HCT116 (cell line): ENCODE results near the gene ADAMTSL2. TPM values are rescaled to one million over a fixed set of nuclear protein-coding genes. Genes with fewer than 3 reads are reported as not detected.

Experiments used
- ATAC-seq: fragments of 200-7000 bp; cut with Tn5 transposase; 2 replicates; pipeline ENCODE4 v1.9.1; 2020; ENCODE audit warnings: mild to moderate bottlenecking, moderate library complexity
- BruUV-seq: library from RNA; stranded (reverse); fragments of 400-500 nt; replicated peaks from 2 replicates; lab custom pipeline; 2021; lab: Mats Ljungman, UMichigan
- CTCF ChIA-PET: fragments of 300-600 bp; sonication (Branson Sonifier 250); formaldehyde crosslinking; loops from one replicate; lab custom pipeline; 2021; ENCODE audit warnings: antibody characterized with exemption; lab: Charles Lee
- POLR2A ChIA-PET: fragments of 300-600, 350-600 bp; sonication (Branson Sonifier 250); formaldehyde crosslinking; loops from one replicate; lab custom pipeline; 2021; ENCODE audit warnings: antibody characterized with exemption; lab: Charles Lee
- RAD21 ChIA-PET, 2 experiments: fragments of 300-600 bp; sonication (Branson Sonifier 250); formaldehyde crosslinking; loops; one replicate each; lab custom pipeline; 2023; ENCODE audit warnings: low total read pairs in 2 of 2; ENCODE audit not compliant: uncharacterized antibody in 2 of 2, unreplicated experiment in 2 of 2, low non-redundant PET in 1 of 2; lab: Charles Lee
- DNase-seq: peaks from one replicate; pipeline ENCODE4 v3.0.0-alpha.2; 2010; ENCODE audit warnings: low read depth, low spot score
- H2AFZ ChIP-seq: fragments of 200-600 bp; shearing (Covaris generic), sonication (generic); 2 replicates; pipeline ENCODE4 v1.6.1; 2017; ENCODE audit warnings: low read depth, mixed run types, mixed read lengths, antibody characterized with exemption, low read length; ENCODE audit not compliant: poor library complexity, severe bottlenecking
- H3K27ac ChIP-seq: 2 replicates; pipeline ENCODE4 v1.5.1; 2012; ENCODE audit warnings: low read depth, low read length
- H3K27me3 ChIP-seq: fragments of 200-600 bp; sonication (generic); 2 replicates; pipeline ENCODE4 v1.6.1; 2016; ENCODE audit warnings: mixed run types, low read length, mixed read lengths; ENCODE audit not compliant: insufficient read depth
- H3K36me3 ChIP-seq, 2 experiments: fragments of 200-500 bp in 1 of 2; fragments of 200-600 bp in 1 of 2; sonication (Bioruptor generic) in 1 of 2; sonication (generic) in 1 of 2; 2 replicates each; pipeline versions ENCODE4 v1.5.1 to v1.6.1; 2014 to 2016; ENCODE audit warnings: low read length in 2 of 2, inconsistent platforms in 1 of 2, mixed read lengths in 1 of 2, mixed run types in 1 of 2; ENCODE audit not compliant: insufficient read depth in 2 of 2, control insufficient read depth in 1 of 2
- H3K4me1 ChIP-seq, 2 experiments: fragments of 200-600 bp in 1 of 2; sonication (generic) in 1 of 2; 2 replicates each; pipeline versions ENCODE4 v1.5.1 to v1.6.1; 2012 to 2017; ENCODE audit warnings: low read length in 2 of 2, inconsistent platforms in 1 of 2, mild to moderate bottlenecking in 1 of 2, mixed read lengths in 1 of 2, mixed run types in 1 of 2, moderate library complexity in 1 of 2; ENCODE audit not compliant: insufficient read depth in 2 of 2, control insufficient read depth in 1 of 2
- H3K4me2 ChIP-seq: fragments of 200-600 bp; sonication (generic); 2 replicates; pipeline ENCODE4 v1.6.1; 2017; ENCODE audit warnings: mixed run types, low read length, mixed read lengths
- H3K4me3 ChIP-seq, 2 experiments: fragments of 200-600 bp in 1 of 2; sonication (generic) in 1 of 2; replicated peaks in 1 of 2; 2 replicates each; pipeline ENCODE4 v1.5.1; 2011 to 2016; ENCODE audit warnings: low read length in 2 of 2, control low read depth in 1 of 2, low read depth in 1 of 2, mild to moderate bottlenecking in 1 of 2, mixed read lengths in 1 of 2, mixed run types in 1 of 2
- H3K79me2 ChIP-seq: fragments of 200-600 bp; sonication (generic); 2 replicates; pipeline ENCODE4 v1.6.1; 2017; ENCODE audit warnings: mild to moderate bottlenecking, mixed run types, low read length, moderate library complexity, mixed read lengths; ENCODE audit not compliant: insufficient read depth
- H3K9ac ChIP-seq: fragments of 200-600 bp; sonication (generic); 2 replicates; pipeline ENCODE4 v1.6.1; 2016; ENCODE audit warnings: low read length, mixed read lengths
- H3K9me2 ChIP-seq: fragments of 200-600 bp; sonication (generic), shearing (Covaris generic); 2 replicates; pipeline ENCODE4 v1.6.1; 2017; ENCODE audit warnings: mixed run types, mild to moderate bottlenecking, moderate library complexity; ENCODE audit not compliant: insufficient read depth
- H3K9me3 ChIP-seq, 2 experiments: fragments of 200-500 bp in 1 of 2; fragments of 200-600 bp in 1 of 2; sonication (Bioruptor generic) in 1 of 2; sonication (generic) in 1 of 2; 2 replicates each; pipeline ENCODE4 v1.6.1; 2014 to 2017; ENCODE audit warnings: low read length in 2 of 2, mixed read lengths in 2 of 2, inconsistent platforms in 1 of 2, low read depth in 1 of 2, mild to moderate bottlenecking in 1 of 2, mixed run types in 1 of 2, moderate library complexity in 1 of 2; ENCODE audit not compliant: control insufficient read depth in 1 of 2, insufficient read depth in 1 of 2
- H4K20me1 ChIP-seq: fragments of 200-600 bp; sonication (generic), shearing (Covaris generic); 2 replicates; pipeline ENCODE4 v1.6.1; 2017; ENCODE audit warnings: mixed run types, mild to moderate bottlenecking, moderate library complexity; ENCODE audit not compliant: insufficient read depth
- ATF3 ChIP-seq: IDR thresholded peaks from 2 replicates; pipeline ENCODE4 v1.6.1; 2012
- CTCF ChIP-seq, 3 experiments: fragments of 200-600 bp in 1 of 3; sonication (generic) in 1 of 3; IDR thresholded peaks in 2 of 3; conservative IDR thresholded peaks in 1 of 3; 2 replicates each; pipeline ENCODE4 v1.5.1; 2012 to 2017; ENCODE audit warnings: low read depth in 2 of 3, low read length in 2 of 3, antibody characterized with exemption in 1 of 3, borderline replicate concordance in 1 of 3, control low read depth in 1 of 3, mild to moderate bottlenecking in 1 of 3, mixed read lengths in 1 of 3, mixed run types in 1 of 3, moderate library complexity in 1 of 3; ENCODE audit not compliant: insufficient read depth in 1 of 3
- EGR1 ChIP-seq: IDR thresholded peaks from 2 replicates; pipeline ENCODE4 v1.6.1; 2012; ENCODE audit warnings: low read depth
- ELF1 ChIP-seq: IDR thresholded peaks from 2 replicates; pipeline ENCODE4 v1.6.1; 2012; ENCODE audit warnings: low read depth, borderline replicate concordance
- MAX ChIP-seq: IDR thresholded peaks from 2 replicates; pipeline ENCODE4 v1.6.1; 2012
- POLR2AphosphoS5 ChIP-seq: IDR thresholded peaks from 2 replicates; pipeline ENCODE4 v1.6.1; 2011; ENCODE audit warnings: mild to moderate bottlenecking, low read depth, low read length, moderate library complexity
- TCF7L2 ChIP-seq: IDR thresholded peaks from 2 replicates; pipeline ENCODE4 v1.7.0; 2011; ENCODE audit warnings: borderline replicate concordance, inconsistent platforms; ENCODE audit not compliant: insufficient read depth, insufficient read length; ENCODE audit errors: extremely low read depth
- intact Hi-C: fragments of 100-400 bp; cut with micrococcal nuclease; formaldehyde crosslinking; loops from 2 replicates; pipeline ENCODE4 v1.10.0; 2022
- total RNA-seq: library from RNA; stranded (reverse); gene quantifications from one replicate; pipeline ENCODE4 v1.2.1, GENCODE V29; 2021; ENCODE audit not compliant: unreplicated experiment

Gene ADAMTSL2
- total RNA-seq, 1 experiment from 2014 or later, result not detected

GRCh38 chr9:133564451-133565116 lies 30.1 kb downstream of the ADAMTSL2 start:
- no peak overlapping the region for H3K4me3 ChIP-seq
- no peak for DNase-seq
- ChIA-PET POLR2A (no interaction called here), RAD21 (no interaction called here), CTCF (no interaction called here)
- peak overlapping the region; percentile 48; the same call in 1 of the 2 replicates for H3K27ac ChIP-seq
- TF ChIP-seq ATF3, result no peak
- TF ChIP-seq ELF1, result no peak
- TF ChIP-seq POLR2AphosphoS5, result no peak
- TF ChIP-seq CTCF (IDR thresholded peaks at IDR 0.05 in 2 of 3, conservative IDR thresholded peaks at IDR 0.05 in 1 of 3; ENCODE audit: borderline replicate concordance in 1 of 3, insufficient read depth in 1 of 3, low read depth in 2 of 3, low read length in 2 of 3), result no peak
- no peak for TF ChIP-seq TCF7L2
- TF ChIP-seq MAX, result no peak
- no peak for TF ChIP-seq EGR1
- no peak overlapping the region for H3K9ac ChIP-seq
- no peak for ATAC-seq
- H4K20me1 ChIP-seq, result no peaks in the 10 kb centered on the region
- no peak overlapping the region for H3K4me2 ChIP-seq
- no TSS peak for BruUV-seq
- H3K27me3 ChIP-seq, result peaks cover 6% of the 10 kb centered on the region; the same call in 1 of the 2 replicates
- no peaks in the 10 kb centered on the region for H3K79me2 ChIP-seq
- peaks cover 17% of the 10 kb centered on the region in 2 experiments for H3K4me1 ChIP-seq
- H3K9me3 ChIP-seq, result no peaks in the 10 kb centered on the region
- H3K36me3 ChIP-seq, result no peaks in the 10 kb centered on the region
- H2AFZ ChIP-seq, result no peak overlapping the region
- no peaks in the 10 kb centered on the region for H3K9me2 ChIP-seq
- intact Hi-C loops, result no loop called here
